ENCODE results near the gene DENR.
"Not testable (repeated sequence)": the region's sequence is repeated elsewhere in the genome, so short reads cannot be mapped to it uniquely, and the experiment has no call there.

The DENR gene

GRCh38 chr12:122785503-122785902 is 32.9 kb downstream of the DENR start:
- no peaks in the 10 kb centered on the region for H3K9me3 Mint-ChIP-seq (ENCODE audit: low read depth)
- no peak overlapping the region for H3K4me3 Mint-ChIP-seq
- no peaks in the 10 kb centered on the region for H3K36me3 Mint-ChIP-seq

GRCh38 chr12:122788387-122788786 is 35.8 kb downstream of the DENR start:
- Mint-ChIP-seq H3K27me3 (no peaks in the 10 kb centered on the region), H3K36me3 (no peaks in the 10 kb centered on the region), H3K4me3 (no peak overlapping the region), H3K9me3 (ENCODE audit: low read depth) (no peaks in the 10 kb centered on the region), H3K27ac (no peak overlapping the region), H3K4me1 (ENCODE audit: low read depth) (no peaks in the 10 kb centered on the region)

More at GRCh38 chr12:122785503-122785902, 32.9 kb downstream of the DENR start:
- Mint-ChIP-seq H3K27me3 (no peaks in the 10 kb centered on the region), H3K27ac (no peak overlapping the region), H3K4me1 (ENCODE audit: low read depth) (no peaks in the 10 kb centered on the region)

GRCh38 chr12:122789637-122790036 is 37.0 kb downstream of the DENR start:
- Mint-ChIP-seq H3K36me3 (no peaks in the 10 kb centered on the region), H3K9me3 (ENCODE audit: low read depth) (no peaks in the 10 kb centered on the region), H3K4me1 (ENCODE audit: low read depth) (peaks cover 2% of the 10 kb centered on the region), H3K27ac (no peak overlapping the region), H3K27me3 (no peaks in the 10 kb centered on the region), H3K4me3 (no peak overlapping the region)

DNA sequence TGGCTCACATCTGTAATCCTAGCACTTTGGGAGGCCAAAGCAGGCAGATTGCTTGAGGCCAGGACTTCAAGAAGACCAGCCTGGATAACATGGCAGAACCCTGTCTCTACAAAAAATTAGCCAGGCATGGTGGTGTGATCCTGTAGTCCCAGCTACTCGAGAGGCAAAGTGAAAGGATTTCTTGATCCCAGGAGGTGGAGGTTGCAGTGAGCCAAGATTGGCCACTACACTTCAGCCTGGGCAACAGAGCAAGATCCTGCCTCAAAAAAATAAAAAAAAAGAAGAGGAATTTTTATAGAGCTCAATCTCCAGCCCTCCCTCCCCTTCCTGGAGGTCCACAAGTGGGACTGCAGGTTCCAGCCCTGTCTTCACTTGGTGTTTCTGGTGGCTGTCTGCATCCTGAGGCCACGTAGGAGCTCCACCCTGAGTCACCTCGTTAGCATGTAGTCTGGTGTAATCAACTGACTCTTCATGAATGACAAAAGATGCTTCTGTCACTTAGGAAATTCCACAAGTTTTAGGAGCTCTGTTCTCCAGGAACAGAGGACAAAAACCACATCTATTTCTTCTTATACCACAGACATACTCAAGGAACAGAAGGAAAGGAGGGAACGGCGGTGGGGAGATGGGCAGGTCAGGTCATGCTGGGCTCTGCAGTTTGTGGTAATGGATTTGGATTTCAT is 37.9 kb downstream of the DENR start:
- H3K27ac Mint-ChIP-seq, result no peak overlapping the region
- H3K9me3 Mint-ChIP-seq (ENCODE audit: low read depth), result no peaks in the 10 kb centered on the region
- no peaks in the 10 kb centered on the region for H3K36me3 Mint-ChIP-seq
- peaks cover 2% of the 10 kb centered on the region for H3K4me1 Mint-ChIP-seq (ENCODE audit: low read depth)
- H3K27me3 Mint-ChIP-seq, result no peaks in the 10 kb centered on the region
- H3K4me3 Mint-ChIP-seq, result no peak overlapping the region

DNA sequence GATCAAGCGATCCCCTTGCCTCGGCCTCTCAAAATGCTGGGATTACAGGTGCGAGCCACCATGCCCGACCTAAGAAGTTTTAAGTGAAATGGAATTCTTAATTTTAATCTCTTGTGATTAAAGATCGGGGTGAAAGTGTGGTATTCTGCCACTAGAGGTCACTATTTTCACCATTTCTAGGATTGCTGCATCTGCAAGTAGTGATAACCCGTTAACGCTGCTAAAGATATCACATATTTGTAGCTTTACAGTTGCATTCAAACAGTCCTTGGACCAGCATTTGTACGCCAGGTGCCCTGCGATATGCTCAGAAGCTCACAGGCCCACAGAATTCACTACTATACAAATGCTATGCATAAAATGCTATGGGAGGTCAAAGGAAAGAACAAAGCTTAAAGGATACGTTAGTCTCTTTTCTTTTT is 41.1 kb downstream of the DENR start:
- Mint-ChIP-seq H3K36me3 (no peaks in the 10 kb centered on the region), H3K27me3 (no peaks in the 10 kb centered on the region), H3K4me1 (ENCODE audit: low read depth) (peaks cover 2% of the 10 kb centered on the region), H3K4me3 (no peak overlapping the region), H3K9me3 (ENCODE audit: low read depth) (no peaks in the 10 kb centered on the region), H3K27ac (no peak overlapping the region)

DNA sequence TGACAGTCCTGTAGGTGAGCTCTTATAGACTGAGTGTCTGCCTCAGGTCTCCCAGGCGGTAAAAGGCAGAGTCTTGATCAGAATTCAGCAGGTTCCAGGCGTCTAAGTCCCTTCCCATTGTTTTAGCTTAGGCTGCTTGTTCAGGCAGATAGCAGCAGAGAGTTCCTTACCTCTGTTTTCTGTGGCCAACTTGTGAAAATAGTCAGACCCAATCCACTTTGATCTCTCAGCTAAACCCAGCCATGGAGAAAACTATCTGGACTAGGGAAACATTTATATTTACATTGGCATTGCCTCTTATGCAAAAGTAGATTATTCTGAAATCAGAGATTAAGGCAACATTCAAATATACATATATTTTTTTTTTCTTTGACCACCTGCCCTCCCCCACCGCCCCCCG is 43.2 kb downstream of the DENR start:
- Mint-ChIP-seq H3K9me3 (ENCODE audit: low read depth) (no peaks in the 10 kb centered on the region), H3K4me1 (ENCODE audit: low read depth) (peaks cover 2% of the 10 kb centered on the region), H3K27ac (no peak overlapping the region), H3K27me3 (no peaks in the 10 kb centered on the region), H3K36me3 (no peaks in the 10 kb centered on the region), H3K4me3 (no peak overlapping the region)

DNA sequence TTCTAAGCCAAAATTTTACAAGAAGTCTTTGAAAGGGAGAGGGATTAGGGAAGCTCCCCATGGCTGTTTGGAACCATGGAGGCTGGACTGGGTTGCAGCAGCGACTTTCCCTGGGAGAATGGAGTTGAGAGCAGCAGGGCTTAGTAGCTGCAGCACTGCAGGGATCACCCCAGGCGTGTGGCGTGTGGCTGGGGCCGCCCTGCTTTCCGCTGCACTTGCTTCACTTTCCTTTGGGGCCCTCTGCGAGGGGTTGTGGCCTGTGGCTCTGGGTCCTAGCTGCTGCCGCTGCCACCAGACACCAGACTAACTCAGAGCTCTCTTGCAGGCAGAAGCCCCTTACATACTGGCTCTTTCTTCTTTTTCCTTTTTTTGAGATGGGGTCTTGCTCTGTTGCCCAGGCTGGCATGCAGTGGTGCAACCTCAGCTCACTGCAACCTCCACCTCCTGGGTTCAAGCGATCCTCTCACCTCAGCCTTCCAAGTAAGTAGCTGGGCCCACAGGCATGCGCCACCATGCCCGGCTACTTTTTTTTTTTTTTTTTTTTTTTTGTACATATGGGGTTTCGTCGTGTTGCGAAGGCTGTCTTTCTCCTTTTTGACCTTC is 47.1 kb downstream of the DENR start:
- Mint-ChIP-seq H3K27me3 (no peaks in the 10 kb centered on the region), H3K9me3 (ENCODE audit: low read depth) (no peaks in the 10 kb centered on the region), H3K4me3 (no peak overlapping the region), H3K36me3 (peaks cover 6% of the 10 kb centered on the region), H3K4me1 (ENCODE audit: low read depth) (no peaks in the 10 kb centered on the region), H3K27ac (no peak overlapping the region)

DNA sequence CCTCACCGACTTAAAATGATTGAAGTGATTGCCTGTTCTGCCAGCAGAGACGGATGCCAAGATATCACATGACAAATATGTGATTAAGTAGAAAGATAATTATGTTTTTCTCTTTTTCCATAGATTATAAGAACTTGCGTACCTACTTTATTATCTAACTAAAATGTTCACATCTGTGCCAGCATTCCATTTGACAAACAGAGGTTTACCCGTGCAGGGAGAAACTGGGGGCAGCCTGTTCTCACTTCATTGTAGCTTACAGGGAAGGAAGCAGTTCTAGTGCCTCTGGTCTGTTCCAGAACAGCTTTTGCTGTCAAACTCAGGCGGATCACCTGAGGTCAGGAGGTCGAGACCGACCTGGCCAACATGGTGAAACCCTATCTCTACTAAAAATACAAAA is 51.3 kb downstream of the DENR start:
- no peak overlapping the region for H3K27ac Mint-ChIP-seq
- peaks cover 8% of the 10 kb centered on the region for H3K36me3 Mint-ChIP-seq
- H3K4me3 Mint-ChIP-seq, result no peak overlapping the region
- H3K27me3 Mint-ChIP-seq, result no peaks in the 10 kb centered on the region
- no peaks in the 10 kb centered on the region for H3K9me3 Mint-ChIP-seq (ENCODE audit: low read depth)
- no peaks in the 10 kb centered on the region for H3K4me1 Mint-ChIP-seq (ENCODE audit: low read depth)

GRCh38 chr12:122804957-122805356 is 52.3 kb downstream of the DENR start:
- not testable (repeated sequence) for H3K4me3 Mint-ChIP-seq; H3K36me3 Mint-ChIP-seq; H3K4me1 Mint-ChIP-seq (ENCODE audit: low read depth); H3K27ac Mint-ChIP-seq; H3K27me3 Mint-ChIP-seq; H3K9me3 Mint-ChIP-seq (ENCODE audit: low read depth)

GRCh38 chr12:122807651-122808050 is 55.0 kb downstream of the DENR start:
- Mint-ChIP-seq H3K4me3 (no peak overlapping the region), H3K4me1 (ENCODE audit: low read depth) (no peaks in the 10 kb centered on the region), H3K9me3 (ENCODE audit: low read depth) (no peaks in the 10 kb centered on the region), H3K27me3 (no peaks in the 10 kb centered on the region), H3K36me3 (peaks cover 5% of the 10 kb centered on the region), H3K27ac (no peak overlapping the region)

DNA sequence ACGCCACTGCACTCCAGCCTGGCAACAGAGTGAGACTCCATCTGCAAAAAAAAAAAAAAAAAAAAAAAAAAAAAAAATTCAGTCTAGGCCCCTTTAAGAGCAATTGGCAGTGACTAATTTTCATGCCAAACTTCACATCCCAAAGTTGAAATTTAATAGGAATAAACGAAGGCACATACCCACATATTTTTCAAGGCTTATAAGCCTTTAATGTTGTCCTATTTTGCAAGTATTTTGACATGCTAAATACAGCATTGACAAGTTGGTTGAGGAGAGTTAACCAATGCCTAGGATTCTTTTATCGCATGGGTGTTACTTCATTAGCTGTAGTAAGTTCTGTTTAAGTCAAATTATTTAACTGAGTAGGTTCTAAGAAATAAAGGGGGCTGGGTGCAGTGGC is 59.2 kb downstream of the DENR start:
- no peaks in the 10 kb centered on the region for H3K27me3 Mint-ChIP-seq
- no peak overlapping the region for H3K27ac Mint-ChIP-seq
- no peaks in the 10 kb centered on the region for H3K4me1 Mint-ChIP-seq (ENCODE audit: low read depth)
- H3K9me3 Mint-ChIP-seq (ENCODE audit: low read depth), result no peaks in the 10 kb centered on the region
- H3K4me3 Mint-ChIP-seq, result no peak overlapping the region
- H3K36me3 Mint-ChIP-seq, result no peaks in the 10 kb centered on the region

- Mint-ChIP-seq H3K27ac (no peak overlapping the region), H3K9me3 (ENCODE audit: low read depth) (no peaks in the 10 kb centered on the region), H3K4me1 (ENCODE audit: low read depth) (no peaks in the 10 kb centered on the region), H3K36me3 (peaks cover 2% of the 10 kb centered on the region), H3K4me3 (no peak overlapping the region), H3K27me3 (no peaks in the 10 kb centered on the region)
These were observed 60.7 kb downstream of the DENR start for GRCh38 chr12:122813310-122813713.

GRCh38 chr12:122819209-122819785 is 66.7 kb downstream of the DENR start:
- no peaks in the 10 kb centered on the region for H3K4me1 Mint-ChIP-seq (ENCODE audit: low read depth)
- H3K4me3 Mint-ChIP-seq, result no peak overlapping the region
- H3K36me3 Mint-ChIP-seq, result peaks cover 2% of the 10 kb centered on the region
- no peak overlapping the region for H3K27ac Mint-ChIP-seq
- H3K27me3 Mint-ChIP-seq, result no peaks in the 10 kb centered on the region
- H3K9me3 Mint-ChIP-seq (ENCODE audit: low read depth), result no peaks in the 10 kb centered on the region

DNA sequence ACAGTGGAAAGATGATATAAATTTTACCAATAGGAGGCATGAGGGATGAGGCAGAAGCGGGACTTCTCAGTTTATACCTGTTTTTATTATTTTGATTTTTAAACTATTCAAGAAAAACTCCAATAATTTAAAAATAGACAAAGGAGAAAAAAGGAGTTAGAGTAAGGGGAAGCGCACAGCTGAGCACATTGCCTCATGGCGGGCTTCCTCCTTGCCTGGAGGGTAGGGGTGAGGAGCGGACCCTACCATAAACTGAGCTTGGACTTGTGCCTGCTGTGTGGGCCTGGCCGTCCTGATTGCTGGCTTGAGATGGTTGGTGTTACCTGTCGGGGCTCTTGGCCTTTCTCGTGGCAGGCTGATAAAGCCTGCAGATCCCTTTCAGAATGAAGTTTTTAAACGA is 67.5 kb downstream of the DENR start:
- no peak overlapping the region for H3K4me3 Mint-ChIP-seq
- no peak overlapping the region for H3K27ac Mint-ChIP-seq
- peaks cover 2% of the 10 kb centered on the region for H3K36me3 Mint-ChIP-seq
- no peaks in the 10 kb centered on the region for H3K27me3 Mint-ChIP-seq
- no peaks in the 10 kb centered on the region for H3K4me1 Mint-ChIP-seq (ENCODE audit: low read depth)
- H3K9me3 Mint-ChIP-seq (ENCODE audit: low read depth), result no peaks in the 10 kb centered on the region
